ENCODE measurements around the gene PAFAH1B2. TPM values are rescaled to one million over a fixed set of nuclear protein-coding genes. Genes with fewer than 3 reads are reported as not detected.

PAFAH1B2 gene
- total RNA-seq, 1 experiment from 2014 or later, result 153 TPM

GRCh38 chr11:117183724-117184349 lies 39.8 kb downstream of the PAFAH1B2 start:
- no TSS peak for BruUV-seq (replicated peaks)
- CTCF ChIA-PET, result no interaction called here
- Histone ChIP-seq H3K36me3 (ENCODE audit: insufficient read depth, low read length, poor library complexity, severe bottlenecking) (peaks cover 4% of the 10 kb centered on the region), H3K9me3 (ENCODE audit: low read depth, low read length, poor library complexity, severe bottlenecking) (no peaks in the 10 kb centered on the region), H3K27ac (ENCODE audit: low read depth, low read length, poor library complexity, severe bottlenecking) (no peak overlapping the region), H3K4me3 (ENCODE audit: low read depth, low read length, poor library complexity, severe bottlenecking) (no peak overlapping the region), H3K4me1 (ENCODE audit: insufficient read depth, low read length, poor library complexity, severe bottlenecking) (peaks cover 21% of the 10 kb centered on the region), H3K27me3 (replicated peaks; ENCODE audit: insufficient read depth, low read depth, low read length, poor library complexity) (no peaks in the 10 kb centered on the region)
- POLR2A ChIA-PET (ENCODE audit: low non-redundant PET), result no interaction called here
- intact Hi-C loops (cut with micrococcal nuclease; ENCODE audit: unreplicated experiment), result no loop called here
- TF ChIP-seq EZH2 (IDR thresholded peaks at IDR 0.05; ENCODE audit: borderline replicate concordance, low read depth, low read length, poor library complexity, severe bottlenecking), result no peak
- TF ChIP-seq, protein P1, sequence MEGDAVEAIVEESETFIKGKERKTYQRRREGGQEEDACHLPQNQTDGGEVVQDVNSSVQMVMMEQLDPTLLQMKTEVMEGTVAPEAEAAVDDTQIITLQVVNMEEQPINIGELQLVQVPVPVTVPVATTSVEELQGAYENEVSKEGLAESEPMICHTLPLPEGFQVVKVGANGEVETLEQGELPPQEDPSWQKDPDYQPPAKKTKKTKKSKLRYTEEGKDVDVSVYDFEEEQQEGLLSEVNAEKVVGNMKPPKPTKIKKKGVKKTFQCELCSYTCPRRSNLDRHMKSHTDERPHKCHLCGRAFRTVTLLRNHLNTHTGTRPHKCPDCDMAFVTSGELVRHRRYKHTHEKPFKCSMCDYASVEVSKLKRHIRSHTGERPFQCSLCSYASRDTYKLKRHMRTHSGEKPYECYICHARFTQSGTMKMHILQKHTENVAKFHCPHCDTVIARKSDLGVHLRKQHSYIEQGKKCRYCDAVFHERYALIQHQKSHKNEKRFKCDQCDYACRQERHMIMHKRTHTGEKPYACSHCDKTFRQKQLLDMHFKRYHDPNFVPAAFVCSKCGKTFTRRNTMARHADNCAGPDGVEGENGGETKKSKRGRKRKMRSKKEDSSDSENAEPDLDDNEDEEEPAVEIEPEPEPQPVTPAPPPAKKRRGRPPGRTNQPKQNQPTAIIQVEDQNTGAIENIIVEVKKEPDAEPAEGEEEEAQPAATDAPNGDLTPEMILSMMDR (conservative IDR thresholded peaks at IDR 0.05; ENCODE audit: low read depth, low read length), result no peak
- DNase-seq (ENCODE audit: low spot score), result no peak

DNA sequence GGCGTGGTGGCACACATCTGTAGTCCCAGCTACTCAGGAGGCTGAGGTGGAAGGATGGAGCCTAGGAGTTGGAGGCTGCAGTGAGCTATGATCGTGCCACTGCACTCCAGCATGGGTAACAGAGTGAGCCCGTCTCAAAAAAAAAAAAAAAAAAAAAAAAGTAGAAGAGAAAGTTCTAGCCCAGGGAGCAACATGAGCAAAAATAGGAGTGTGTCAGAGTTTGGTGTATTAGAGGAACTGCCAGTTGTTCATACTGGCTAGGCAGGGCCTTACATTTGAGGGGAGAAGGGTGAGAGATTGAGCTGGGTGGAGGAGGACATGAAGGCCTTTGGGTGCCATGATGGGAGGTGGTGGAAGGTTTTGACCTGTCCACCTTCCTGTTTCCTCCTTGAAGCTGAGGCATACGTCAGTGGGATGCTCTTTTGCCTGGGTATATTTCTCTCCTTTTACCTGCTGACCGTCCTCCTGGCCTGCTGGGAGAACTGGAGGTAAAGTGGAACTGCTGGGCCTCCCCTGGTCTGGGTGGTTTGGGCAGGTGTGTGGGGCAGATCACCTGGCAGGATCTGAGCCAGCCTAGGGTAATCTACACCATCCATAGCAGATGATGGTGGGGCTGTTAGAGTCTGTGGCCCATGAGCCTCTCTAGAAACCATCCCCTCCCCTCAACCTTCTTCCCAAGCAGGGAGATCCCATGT lies 41.8 kb downstream of the PAFAH1B2 start:
- BruUV-seq (replicated peaks), result no TSS peak

GRCh38 chr11:117186431-117186761 lies 42.3 kb downstream of the PAFAH1B2 start:
- intact Hi-C loops (cut with micrococcal nuclease; ENCODE audit: unreplicated experiment), result no loop called here
- Histone ChIP-seq H3K9me3 (ENCODE audit: low read depth, low read length, poor library complexity, severe bottlenecking) (no peaks in the 10 kb centered on the region), H3K4me3 (ENCODE audit: low read depth, low read length, poor library complexity, severe bottlenecking) (no peak overlapping the region), H3K4me1 (ENCODE audit: insufficient read depth, low read length, poor library complexity, severe bottlenecking) (peaks cover 2% of the 10 kb centered on the region), H3K36me3 (ENCODE audit: insufficient read depth, low read length, poor library complexity, severe bottlenecking) (peaks cover 13% of the 10 kb centered on the region), H3K27ac (ENCODE audit: low read depth, low read length, poor library complexity, severe bottlenecking) (no peak overlapping the region), H3K27me3 (replicated peaks; ENCODE audit: insufficient read depth, low read depth, low read length, poor library complexity) (no peaks in the 10 kb centered on the region)
- BruUV-seq (replicated peaks), result no TSS peak
- no peak for DNase-seq (ENCODE audit: low spot score)
- TF ChIP-seq, protein P1 (conservative IDR thresholded peaks at IDR 0.05; ENCODE audit: low read depth, low read length), result no peak
- no peak for TF ChIP-seq EZH2 (IDR thresholded peaks at IDR 0.05; ENCODE audit: borderline replicate concordance, low read depth, low read length, poor library complexity, severe bottlenecking)
- ChIA-PET POLR2A (ENCODE audit: low non-redundant PET) (no interaction called here), CTCF (interaction anchor here (0.6 kb wide), 1 partner anchor 15 kb away, joined by 10 read pairs; no protein-coding TSS in a partner anchor)

More for the DNA sequence above, 41.8 kb downstream of the PAFAH1B2 start:
- TF ChIP-seq EZH2 (IDR thresholded peaks at IDR 0.05; ENCODE audit: borderline replicate concordance, low read depth, low read length, poor library complexity, severe bottlenecking), result no peak
- TF ChIP-seq, protein P1 (conservative IDR thresholded peaks at IDR 0.05; ENCODE audit: low read depth, low read length), result no peak
- Histone ChIP-seq H3K27ac (ENCODE audit: low read depth, low read length, poor library complexity, severe bottlenecking) (no peak overlapping the region), H3K36me3 (ENCODE audit: insufficient read depth, low read length, poor library complexity, severe bottlenecking) (peaks cover 13% of the 10 kb centered on the region), H3K4me3 (ENCODE audit: low read depth, low read length, poor library complexity, severe bottlenecking) (no peak overlapping the region), H3K27me3 (replicated peaks; ENCODE audit: insufficient read depth, low read depth, low read length, poor library complexity) (no peaks in the 10 kb centered on the region), H3K4me1 (ENCODE audit: insufficient read depth, low read length, poor library complexity, severe bottlenecking) (peaks cover 7% of the 10 kb centered on the region), H3K9me3 (ENCODE audit: low read depth, low read length, poor library complexity, severe bottlenecking) (no peaks in the 10 kb centered on the region)
- no peak for DNase-seq (ENCODE audit: low spot score)
- POLR2A ChIA-PET (ENCODE audit: low non-redundant PET), result no interaction called here
- intact Hi-C loops (cut with micrococcal nuclease; ENCODE audit: unreplicated experiment), result no loop called here
- CTCF ChIA-PET, result interaction anchor here (0.6 kb wide), 1 partner anchor 16 kb away, joined by 10 read pairs; no protein-coding TSS in a partner anchor
